Trophoblast cell (in vitro differentiated cells and primary cell): ENCODE results near the gene HOMER1.

ENCODE experiments used
- DNase-seq, 2 donors: peaks; one replicate each; pipeline ENCODE4 v3.0.0-alpha.2; 2016
- H2AFZ ChIP-seq: 2 replicates; pipeline ENCODE4 v1.6.1; 2013; ENCODE audit warnings: low read length, moderate library complexity, mild to moderate bottlenecking; ENCODE audit not compliant: insufficient read depth, poor library complexity
- H2AK5ac ChIP-seq: 2 replicates; pipeline ENCODE4 v1.6.1; 2013; ENCODE audit warnings: mild to moderate bottlenecking, low read length
- H2BK120ac ChIP-seq: 2 replicates; pipeline ENCODE4 v1.6.1; 2013; ENCODE audit warnings: low read length, mild to moderate bottlenecking, moderate library complexity; ENCODE audit not compliant: insufficient read depth, poor library complexity
- H2BK12ac ChIP-seq: 2 replicates; pipeline ENCODE4 v1.6.1; 2013; ENCODE audit warnings: mild to moderate bottlenecking, low read length, moderate library complexity
- H2BK5ac ChIP-seq: 2 replicates; pipeline ENCODE4 v1.6.1; 2013; ENCODE audit warnings: low read length, low read depth, moderate library complexity, mild to moderate bottlenecking; ENCODE audit not compliant: poor library complexity
- H3K14ac ChIP-seq: 2 replicates; pipeline ENCODE4 v1.6.1; 2013; ENCODE audit warnings: mild to moderate bottlenecking, low read length
- H3K18ac ChIP-seq: 2 replicates; pipeline ENCODE4 v1.6.1; 2013; ENCODE audit warnings: mild to moderate bottlenecking, low read length
- H3K23ac ChIP-seq: 2 replicates; pipeline ENCODE4 v1.6.1; 2013; ENCODE audit warnings: low read length
- H3K27ac ChIP-seq: 2 replicates; pipeline ENCODE4 v1.5.1; 2013; ENCODE audit warnings: low read depth, mild to moderate bottlenecking, inconsistent platforms, low read length, moderate library complexity
- H3K27me3 ChIP-seq: 2 replicates; pipeline ENCODE4 v1.6.1; 2013; ENCODE audit warnings: inconsistent platforms, mild to moderate bottlenecking, low read length, moderate library complexity; ENCODE audit not compliant: insufficient read depth
- H3K36me3 ChIP-seq, 2 experiments: 1 replicate in 1 of 2; 2 replicates in 1 of 2; pipeline ENCODE4 v1.6.1; 2013; ENCODE audit warnings: low read length in 2 of 2, mild to moderate bottlenecking in 2 of 2, moderate library complexity in 1 of 2; ENCODE audit not compliant: insufficient read depth in 2 of 2, control insufficient read depth in 1 of 2
- H3K4ac ChIP-seq: 2 replicates; pipeline ENCODE4 v1.6.1; 2013; ENCODE audit warnings: low read depth, mild to moderate bottlenecking, low read length, moderate library complexity
- H3K4me1 ChIP-seq, 2 experiments: 1 replicate in 1 of 2; 2 replicates in 1 of 2; pipeline ENCODE4 v1.6.1; 2013; ENCODE audit warnings: low read length in 2 of 2, mild to moderate bottlenecking in 2 of 2, moderate library complexity in 1 of 2; ENCODE audit not compliant: insufficient read depth in 2 of 2, control insufficient read depth in 1 of 2
- H3K4me2 ChIP-seq: 2 replicates; pipeline ENCODE4 v1.6.1; 2013; ENCODE audit warnings: inconsistent platforms, mild to moderate bottlenecking, low read length, moderate library complexity
- H3K4me3 ChIP-seq: 2 replicates; pipeline ENCODE4 v1.5.1; 2013; ENCODE audit warnings: mild to moderate bottlenecking, low read depth, low read length, inconsistent platforms
- H3K79me1 ChIP-seq: one replicate; pipeline ENCODE4 v1.6.1; 2013; ENCODE audit warnings: low read length
- H3K79me2 ChIP-seq: 2 replicates; pipeline ENCODE4 v1.6.1; 2013; ENCODE audit warnings: low read length, mild to moderate bottlenecking; ENCODE audit not compliant: control insufficient read depth, insufficient read depth, poor library complexity
- H3K9ac ChIP-seq: 2 replicates; pipeline ENCODE4 v1.6.1; 2013; ENCODE audit warnings: mild to moderate bottlenecking, low read length
- H3K9me3 ChIP-seq: 2 replicates; pipeline ENCODE4 v1.6.1; 2013; ENCODE audit warnings: low read depth, mild to moderate bottlenecking, control low read depth, inconsistent platforms, low read length; ENCODE audit not compliant: insufficient read depth
- H4K12ac ChIP-seq: 2 replicates; pipeline ENCODE4 v1.6.1; 2013; ENCODE audit warnings: low read depth, mild to moderate bottlenecking, low read length, moderate library complexity
- H4K8ac ChIP-seq: 2 replicates; pipeline ENCODE4 v1.6.1; 2013; ENCODE audit warnings: low read depth, mild to moderate bottlenecking, low read length, moderate library complexity
- H4K91ac ChIP-seq: one replicate; pipeline ENCODE4 v1.6.1; 2013; ENCODE audit warnings: low read depth, mild to moderate bottlenecking, low read length, moderate library complexity
- WGBS: extraction: QIAGEN DNeasy Blood & Tissue Kit; methylation state at CpG from one replicate; pipeline ENCODE4 v1.1.7; 2013; ENCODE audit warnings: missing lambda C conversion rate; ENCODE audit not compliant: insufficient read length, insufficient coverage; ENCODE audit errors: extremely low coverage; 5-methylcytosine and 5-hydroxymethylcytosine counted together

HOMER1 gene

GRCh38 chr5:79448336-79448735 lies 65.6 kb downstream of the HOMER1 start:
- H4K8ac ChIP-seq: no peak overlapping the region
- no CpG with 5 or more reads among the region's 2 CpGs for WGBS

GRCh38 chr5:79436821-79437220 lies 77.1 kb downstream of the HOMER1 start:
- Histone ChIP-seq H3K4ac (no peak overlapping the region), H3K23ac (no peak overlapping the region), H3K9ac (no peak overlapping the region), H2BK5ac (no peak overlapping the region), H2AFZ (no peak overlapping the region), H4K91ac (no peak overlapping the region), H4K12ac (no peak overlapping the region), H3K36me3 (peaks cover 2 to 3% of the 10 kb centered on the region in 2 experiments), H3K4me2 (no peak overlapping the region), H3K79me2 (no peaks in the 10 kb centered on the region), H2BK120ac (no peak overlapping the region), H3K4me3 (no peak overlapping the region), H4K8ac (no peak overlapping the region), H3K9me3 (no peaks in the 10 kb centered on the region), H3K27me3 (no peaks in the 10 kb centered on the region), H3K4me1 (no peaks in the 10 kb centered on the region), H2BK12ac (no peak overlapping the region), H2AK5ac (no peak overlapping the region), H3K79me1 (no peaks in the 10 kb centered on the region), H3K14ac (no peak overlapping the region), H3K18ac (no peak overlapping the region), H3K27ac (no peak overlapping the region)
- DNase-seq: no peak
- no CpG with 5 or more reads among the region's 2 CpGs for WGBS

More at GRCh38 chr5:79448336-79448735, 65.6 kb downstream of the HOMER1 start:
- H3K14ac ChIP-seq: no peak overlapping the region
- H3K18ac ChIP-seq: no peak overlapping the region
- H3K27me3 ChIP-seq: no peaks in the 10 kb centered on the region
- no peak overlapping the region for H3K27ac ChIP-seq
- H3K9ac ChIP-seq: no peak overlapping the region
- no peak overlapping the region for H4K12ac ChIP-seq
- no peaks in the 10 kb centered on the region for H3K9me3 ChIP-seq
- H3K79me1 ChIP-seq: no peaks in the 10 kb centered on the region
- no peak overlapping the region for H3K23ac ChIP-seq
- H2BK5ac ChIP-seq: no peak overlapping the region
- H3K4me2 ChIP-seq: no peak overlapping the region
- no peak overlapping the region for H3K4ac ChIP-seq
- no peak overlapping the region for H2BK12ac ChIP-seq
- H3K4me1 ChIP-seq: no peaks in the 10 kb centered on the region
- H4K91ac ChIP-seq: no peak overlapping the region
- peak in 1 of 2 donors; percentile 75 for DNase-seq
- no peak overlapping the region for H2BK120ac ChIP-seq
- H3K79me2 ChIP-seq: no peaks in the 10 kb centered on the region
- H2AFZ ChIP-seq: no peak overlapping the region
- H3K36me3 ChIP-seq: peaks cover 0 to 2% of the 10 kb centered on the region in 2 experiments
- no peak overlapping the region for H2AK5ac ChIP-seq
- H3K4me3 ChIP-seq: no peak overlapping the region

- no peak overlapping the region for H3K4me3 ChIP-seq
- DNase-seq: peak; percentile 39 to 83
- no CpG with 5 or more reads among the region's 3 CpGs for WGBS
These were observed 77.7 kb downstream of the HOMER1 start for GRCh38 chr5:79436224-79436623.

GRCh38 chr5:79430196-79430595 lies 83.7 kb downstream of the HOMER1 start:
- no peak overlapping the region for H4K12ac ChIP-seq
- H3K79me1 ChIP-seq: no peaks in the 10 kb centered on the region
- H3K36me3 ChIP-seq: no peaks in the 10 kb centered on the region
- no peaks in the 10 kb centered on the region for H3K79me2 ChIP-seq
- H2AK5ac ChIP-seq: no peak overlapping the region
- no peak overlapping the region for H3K4me2 ChIP-seq
- H3K18ac ChIP-seq: no peak overlapping the region
- H3K4me3 ChIP-seq: no peak overlapping the region
- no peaks in the 10 kb centered on the region for H3K27me3 ChIP-seq
- no peak overlapping the region for H2BK5ac ChIP-seq
- no peaks in the 10 kb centered on the region for H3K9me3 ChIP-seq
- no peak overlapping the region for H2AFZ ChIP-seq
- no peak overlapping the region for H3K23ac ChIP-seq
- no peak overlapping the region for H2BK12ac ChIP-seq
- H3K9ac ChIP-seq: no peak overlapping the region
- H3K4ac ChIP-seq: no peak overlapping the region
- no peak overlapping the region for H4K8ac ChIP-seq
- no peak overlapping the region for H2BK120ac ChIP-seq
- no peak overlapping the region for H4K91ac ChIP-seq
- no peak overlapping the region for H3K27ac ChIP-seq
- H3K14ac ChIP-seq: no peak overlapping the region
- no peaks in the 10 kb centered on the region for H3K4me1 ChIP-seq
- no peak for DNase-seq

More at GRCh38 chr5:79436224-79436623, 77.7 kb downstream of the HOMER1 start:
- Histone ChIP-seq H3K9ac (no peak overlapping the region), H3K4ac (no peak overlapping the region), H3K79me1 (no peaks in the 10 kb centered on the region), H2BK12ac (no peak overlapping the region), H3K9me3 (no peaks in the 10 kb centered on the region), H2AK5ac (no peak overlapping the region), H2BK120ac (no peak overlapping the region), H2BK5ac (no peak overlapping the region), H4K12ac (no peak overlapping the region), H3K23ac (no peak overlapping the region), H3K36me3 (peaks cover 2 to 3% of the 10 kb centered on the region in 2 experiments), H3K4me2 (no peak overlapping the region), H4K91ac (no peak overlapping the region), H3K18ac (no peak overlapping the region), H3K14ac (no peak overlapping the region), H3K79me2 (no peaks in the 10 kb centered on the region), H4K8ac (no peak overlapping the region), H3K27me3 (no peaks in the 10 kb centered on the region), H3K4me1 (no peaks in the 10 kb centered on the region), H2AFZ (no peak overlapping the region), H3K27ac (no peak overlapping the region)
